Activated T-helper 9 cell treated with anti-CD3 and anti-CD28 coated beads, Interleukin-2, amount 50 U/mL, for 16 hours (primary cell): ENCODE data around the gene GINM1.
A peak's percentile ranks its signal among the peaks of the same experiment; 100 is the strongest.

Source experiments
- DNase-seq: peaks from one replicate; pipeline ENCODE4 v3.0.0-alpha.2; 2020; ENCODE audit warnings: low read depth

Gene GINM1, protein sequence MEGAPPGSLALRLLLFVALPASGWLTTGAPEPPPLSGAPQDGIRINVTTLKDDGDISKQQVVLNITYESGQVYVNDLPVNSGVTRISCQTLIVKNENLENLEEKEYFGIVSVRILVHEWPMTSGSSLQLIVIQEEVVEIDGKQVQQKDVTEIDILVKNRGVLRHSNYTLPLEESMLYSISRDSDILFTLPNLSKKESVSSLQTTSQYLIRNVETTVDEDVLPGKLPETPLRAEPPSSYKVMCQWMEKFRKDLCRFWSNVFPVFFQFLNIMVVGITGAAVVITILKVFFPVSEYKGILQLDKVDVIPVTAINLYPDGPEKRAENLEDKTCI

GRCh38 chr6:149565527-149566409 lies at the start of gene GINM1:
TSS of gene GINM1 (plus strand) at chr6:149566375. CDS start at chr6:149566415, 40 bp downstream.
- DNase-seq = peak; percentile 90

GRCh38 chr6:149529650-149530049 lies 36.5 kb upstream of the GINM1 start:
- no peak for DNase-seq

- no peak for DNase-seq
These were observed 31.4 kb upstream of the GINM1 start for GRCh38 chr6:149534742-149535141.

GRCh38 chr6:149541139-149541538 lies 25.0 kb upstream of the GINM1 start:
- no peak for DNase-seq

GRCh38 chr6:149544646-149545257 lies 21.4 kb upstream of the GINM1 start:
- no peak for DNase-seq

DNA sequence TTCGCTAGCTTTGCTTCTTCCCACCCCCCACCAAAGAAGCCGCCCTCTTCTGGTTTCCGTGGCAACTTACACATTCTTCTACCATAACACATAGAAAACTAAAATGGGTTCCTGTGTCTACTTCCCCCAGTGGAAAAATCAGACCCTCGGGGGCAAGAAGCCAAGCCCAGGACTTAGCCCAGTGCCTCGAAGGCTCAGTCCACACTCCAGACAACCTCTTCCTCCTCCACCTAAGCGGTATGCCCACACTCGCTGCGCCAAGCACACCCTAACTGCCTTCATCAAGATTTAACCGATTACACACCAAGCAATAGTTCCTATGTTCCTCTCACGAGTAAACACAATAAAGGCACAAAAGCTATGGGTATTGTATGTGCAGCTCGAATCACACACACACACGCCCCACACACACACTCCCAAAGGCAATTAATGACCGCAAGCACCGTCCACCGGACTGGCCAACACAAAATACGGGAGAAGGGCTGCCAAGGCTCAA lies 20.9 kb upstream of the GINM1 start:
- peak; percentile 31 for DNase-seq

- peak; percentile 93 for DNase-seq
These were observed 20.3 kb upstream of the GINM1 start, which contains the start of gene PPIL4 for GRCh38 chr6:149545754-149546471. TSS of gene PPIL4 (minus strand) at chr6:149546043. CDS start at chr6:149546005, 38 bp downstream.

GRCh38 chr6:149551920-149552319 lies 14.3 kb upstream of the GINM1 start:
- DNase-seq = no peak

DNA sequence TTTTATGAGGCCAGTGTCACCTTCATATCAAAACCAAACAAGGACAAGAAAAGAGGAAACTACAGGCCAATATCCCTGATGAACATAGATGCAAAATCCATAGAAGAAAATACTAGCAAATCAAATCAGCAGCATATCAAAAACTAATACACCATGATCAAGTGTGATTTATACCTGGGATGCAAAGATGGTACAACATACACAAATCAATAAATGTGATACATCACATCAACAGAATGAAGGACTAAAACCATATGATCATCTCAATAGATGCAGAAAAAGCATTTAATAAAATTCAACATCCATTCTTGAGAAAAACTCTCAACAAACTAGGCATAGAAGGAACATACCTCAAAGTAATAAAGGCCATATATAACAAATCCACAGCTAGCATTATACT lies 8.1 kb upstream of the GINM1 start:
- no peak for DNase-seq

DNA sequence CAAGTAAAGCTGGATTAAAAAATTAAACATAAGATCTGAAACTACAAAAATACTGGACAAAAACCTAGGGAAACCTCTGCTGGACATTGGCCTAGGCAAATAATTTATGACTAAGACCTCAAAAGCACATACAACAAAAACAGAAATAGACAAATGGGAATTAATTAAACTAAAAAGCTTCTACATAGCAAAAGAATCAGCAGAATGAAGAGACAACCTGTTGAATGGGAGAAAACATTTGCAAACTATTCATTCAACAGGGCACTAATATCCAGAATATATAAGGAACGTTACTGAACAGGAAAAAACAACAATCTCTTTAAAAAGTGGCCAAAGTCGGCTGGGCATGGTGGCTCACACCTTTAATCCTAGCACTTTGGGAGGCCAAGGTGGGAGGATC lies 6.8 kb upstream of the GINM1 start:
- DNase-seq = no peak

DNA sequence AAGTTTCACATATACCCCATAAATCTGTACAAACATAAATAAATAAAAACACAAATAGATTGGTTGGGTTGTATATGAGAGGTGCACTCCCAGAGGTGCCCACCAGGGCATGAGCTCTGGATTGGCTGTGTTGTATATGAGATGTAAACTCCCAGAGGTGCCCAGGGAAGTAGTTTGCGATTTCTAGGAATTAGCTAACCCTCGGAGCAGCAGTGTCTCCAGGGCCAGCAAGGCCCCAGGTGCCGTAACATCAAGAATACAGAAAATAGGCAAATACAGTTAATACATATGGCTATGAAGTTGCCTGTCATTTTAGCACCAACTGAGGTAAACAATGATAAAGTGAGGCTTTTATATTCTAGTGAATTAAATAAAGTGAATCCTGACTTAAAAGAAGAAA lies 5.4 kb upstream of the GINM1 start:
- no peak for DNase-seq

DNA sequence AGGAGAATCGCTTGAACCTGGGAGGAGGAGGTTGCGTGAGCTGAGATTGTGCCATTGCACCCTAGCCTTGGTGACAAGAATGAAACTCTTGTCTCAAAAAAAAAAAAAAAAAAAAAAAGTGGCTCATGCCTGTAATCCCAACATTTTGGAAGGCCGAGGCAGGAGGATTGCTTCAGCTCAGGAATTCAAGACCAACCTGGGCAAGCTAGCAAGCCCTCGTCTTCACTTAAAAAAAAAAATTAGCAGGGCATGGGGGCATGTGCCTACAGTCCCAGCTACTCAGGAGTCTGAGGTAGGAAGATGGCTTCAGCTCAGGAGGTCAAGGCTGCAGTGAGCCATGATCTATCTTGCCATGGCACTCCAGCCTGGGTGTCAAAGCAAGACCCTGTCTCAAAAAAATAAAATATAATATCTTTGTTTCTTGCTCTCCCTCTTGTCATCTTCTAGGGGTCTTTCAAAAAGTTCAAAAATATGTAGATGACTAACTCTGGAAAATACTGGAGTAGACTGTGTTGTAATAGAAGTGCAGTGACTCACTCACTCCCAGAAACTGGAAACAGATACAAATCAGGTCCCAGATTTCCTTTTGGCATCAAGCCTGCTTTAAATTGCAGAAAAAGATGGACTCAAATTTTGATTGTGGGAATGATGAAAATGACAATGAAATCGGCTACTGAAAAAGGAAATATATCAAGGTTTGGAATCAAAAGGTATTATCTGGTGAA lies 2.8 kb upstream of the GINM1 start:
- no peak for DNase-seq

DNA sequence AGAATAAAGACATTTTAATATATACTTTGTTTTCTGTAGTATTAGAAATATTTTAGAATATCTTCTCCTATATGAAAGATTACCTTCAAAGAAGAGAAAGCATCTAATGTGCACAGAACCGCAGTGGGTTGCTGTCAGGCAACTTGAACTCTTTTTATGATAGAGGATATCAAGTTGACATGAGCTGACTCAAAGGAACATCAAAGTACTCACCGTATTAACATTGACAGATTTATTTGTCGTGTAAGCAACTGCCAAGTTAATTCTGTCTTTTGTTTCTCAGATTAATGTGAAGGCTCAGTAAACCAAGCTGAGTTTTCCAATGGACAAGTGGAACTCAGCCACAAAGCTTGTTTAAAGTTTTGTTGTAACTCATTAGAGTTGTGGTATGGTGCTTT lies 2.2 kb upstream of the GINM1 start:
- DNase-seq = no peak

DNA sequence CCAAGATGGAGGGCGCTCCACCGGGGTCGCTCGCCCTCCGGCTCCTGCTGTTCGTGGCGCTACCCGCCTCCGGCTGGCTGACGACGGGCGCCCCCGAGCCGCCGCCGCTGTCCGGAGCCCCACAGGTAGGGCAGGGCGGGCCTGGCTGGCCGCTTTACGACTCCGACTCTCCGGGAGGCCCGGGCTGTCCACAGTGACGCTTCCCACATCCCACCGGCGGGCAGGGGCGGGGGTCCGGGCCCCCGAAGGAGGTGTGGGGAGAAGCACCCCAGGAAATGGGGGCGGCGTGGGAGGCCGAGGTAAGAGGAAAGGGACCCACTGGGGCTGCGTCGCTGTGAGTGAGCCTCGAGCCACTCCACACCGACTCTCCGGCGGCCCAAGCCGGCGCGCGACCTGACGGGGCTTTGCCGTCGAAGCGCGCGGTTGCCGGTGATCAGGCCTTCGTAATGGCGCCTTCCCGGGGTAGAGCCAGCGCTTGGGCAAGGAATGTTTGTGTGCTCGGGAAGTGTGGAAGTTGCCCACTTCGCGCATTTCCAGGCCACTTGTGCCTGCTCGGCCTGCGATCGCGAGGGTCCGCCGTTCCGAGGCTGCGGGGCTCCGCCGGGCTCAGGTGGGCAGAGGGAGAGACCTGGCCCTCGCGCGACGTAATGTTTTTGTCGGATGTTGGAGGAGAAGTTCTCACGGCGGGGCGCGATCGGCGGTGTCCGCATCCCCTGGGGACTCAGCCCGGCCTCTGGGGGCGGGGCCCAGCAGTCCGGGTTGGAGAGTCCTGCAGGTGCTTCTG lies 427 bp downstream of the GINM1 start:
- peak; percentile 31 for DNase-seq

DNA sequence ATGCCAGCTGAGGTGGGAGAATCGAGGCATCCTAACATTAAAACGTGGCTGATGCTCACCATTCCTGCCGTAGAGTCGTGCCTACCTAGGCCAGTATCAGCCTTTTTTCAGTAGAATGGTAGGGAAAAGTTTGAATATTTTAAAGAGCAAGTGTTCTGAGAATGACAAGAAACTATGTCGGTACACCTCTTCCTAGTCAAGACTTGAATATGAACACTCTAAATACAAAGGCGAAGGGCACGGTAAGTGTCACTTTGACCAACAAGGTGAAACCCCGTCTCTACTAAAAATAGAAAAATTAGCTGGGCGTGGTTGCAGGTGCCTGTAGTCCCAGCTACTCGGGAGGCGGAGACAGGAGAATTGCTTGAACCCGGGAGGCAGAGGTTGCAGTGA lies 1.0 kb downstream of the GINM1 start:
- DNase-seq = no peak

DNA sequence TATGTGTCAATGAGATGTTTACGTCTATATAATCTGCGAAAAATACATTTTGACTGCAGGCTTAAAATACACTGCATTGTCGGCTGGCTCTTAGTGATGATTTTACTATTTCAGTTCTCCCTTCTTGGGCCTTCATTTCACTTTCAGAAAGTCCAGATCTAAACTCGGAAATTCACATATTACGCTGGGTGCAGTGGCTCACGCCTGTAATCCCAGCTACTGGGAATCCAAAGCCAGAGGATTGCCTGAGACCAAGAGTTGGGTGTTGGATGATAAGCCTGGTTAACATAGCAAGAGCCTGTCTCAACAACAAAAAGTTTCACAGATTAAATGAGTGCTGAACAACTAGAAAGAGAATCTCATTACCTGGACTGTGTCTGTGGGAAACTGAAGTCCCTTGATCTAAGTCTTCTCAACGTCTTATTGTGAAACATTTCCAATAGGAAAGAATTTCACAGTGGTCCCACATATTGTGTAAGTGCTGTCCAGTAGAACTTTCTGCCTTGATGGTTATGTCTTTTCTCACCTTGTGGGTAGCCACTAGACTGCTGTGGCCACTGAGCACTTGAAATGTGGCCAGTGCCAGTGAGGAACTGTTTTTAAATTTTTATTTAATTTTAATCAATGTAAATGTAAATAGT lies 1.9 kb downstream of the GINM1 start:
- no peak for DNase-seq

DNA sequence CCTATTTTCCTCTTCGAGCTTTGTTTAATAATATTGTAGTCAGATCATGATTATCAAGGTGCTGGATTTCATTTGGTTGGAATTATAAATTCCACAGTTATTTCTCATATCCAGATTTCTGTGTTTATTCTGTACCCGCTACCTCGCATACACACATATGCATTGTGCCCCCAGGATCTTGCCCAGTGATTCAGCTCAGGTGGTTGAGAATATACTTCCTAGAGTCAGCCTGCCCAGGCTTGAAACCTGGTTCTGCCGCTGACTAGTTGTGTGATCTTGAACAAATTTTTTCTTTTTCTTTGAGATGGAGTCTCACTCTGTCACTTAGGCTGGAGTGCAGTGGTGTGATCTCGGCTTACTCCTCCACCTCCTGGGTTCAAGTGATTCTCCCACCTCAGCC lies 14.7 kb downstream of the GINM1 start:
- no peak for DNase-seq

DNA sequence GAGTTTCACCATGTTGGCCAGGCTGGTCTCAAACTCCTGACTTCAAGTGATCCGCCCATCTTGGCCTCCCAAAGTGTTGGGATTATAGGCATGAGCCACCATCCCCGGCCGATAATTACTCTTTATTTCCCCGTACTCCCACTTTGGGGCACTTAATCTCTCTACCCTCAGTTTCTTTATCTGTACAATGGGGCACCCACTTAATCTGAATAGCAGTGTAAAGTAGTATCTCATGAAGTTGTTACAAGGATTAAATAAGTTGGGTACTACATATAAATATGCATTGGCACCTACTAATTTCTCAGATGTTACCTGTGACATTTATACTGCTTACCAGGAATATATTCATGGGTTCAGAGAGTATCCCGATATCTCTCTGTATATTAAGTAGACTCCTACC lies 15.2 kb downstream of the GINM1 start:
- DNase-seq = no peak

DNA sequence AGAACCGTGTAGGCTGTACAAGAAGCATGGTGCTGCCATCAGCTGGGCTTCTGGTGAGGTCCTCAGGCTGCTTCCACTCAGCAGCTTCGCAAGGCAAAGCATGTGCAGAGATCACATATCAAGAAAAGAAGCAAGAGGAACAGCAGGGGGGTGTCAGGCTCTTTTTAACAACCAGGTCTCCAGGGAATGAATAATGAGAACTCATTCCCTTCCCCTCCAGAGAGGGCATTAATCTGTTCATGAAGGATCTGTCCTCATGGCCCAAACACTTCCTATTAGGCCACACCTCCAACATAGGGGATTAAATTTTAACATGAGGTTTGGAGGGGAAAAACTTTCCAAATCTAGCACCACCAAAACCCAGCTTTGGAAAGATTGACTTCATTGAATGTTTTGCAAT lies 20.0 kb downstream of the GINM1 start:
- no peak for DNase-seq

DNA sequence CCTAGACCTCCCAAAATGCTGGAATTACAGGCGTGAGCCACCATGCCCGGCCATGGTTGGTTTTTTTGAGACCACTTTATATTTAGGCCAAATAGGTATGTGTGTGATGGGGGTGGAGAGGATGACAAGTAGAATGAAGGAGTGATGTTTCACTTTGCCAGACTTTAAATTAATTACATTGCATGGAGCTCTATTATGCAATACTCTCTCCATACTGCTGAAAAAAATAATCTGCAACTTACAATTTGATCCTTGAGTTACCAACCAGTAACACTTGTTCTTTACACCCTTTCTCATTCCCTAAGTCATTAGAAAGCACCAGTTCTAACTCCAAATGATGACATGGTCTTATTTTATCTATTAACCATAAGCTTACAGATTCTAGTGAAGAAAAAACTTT lies 26.8 kb downstream of the GINM1 start:
- no peak for DNase-seq
